WTC11 (cell line): Measurements from ENCODE around the gene SERP2. TPM values are rescaled to one million over a fixed set of nuclear protein-coding genes. Genes with fewer than 3 reads are reported as not detected.

Source experiments
- ATAC-seq: fragments of 200-7000 bp; cut with Tn5 transposase; 2 replicates; pipeline ENCODE4 v1.10.0; 2021; ENCODE audit warnings: mild to moderate bottlenecking, moderate library complexity
- CTCF ChIA-PET: fragments of 300-600 bp; sonication (Branson Sonifier 250); formaldehyde crosslinking; loops from one replicate; lab custom pipeline; 2021; ENCODE audit warnings: antibody characterized with exemption; lab: Charles Lee
- POLR2A ChIA-PET: fragments of 350-600 bp; sonication (Branson Sonifier 250); formaldehyde crosslinking; loops from one replicate; lab custom pipeline; 2021; ENCODE audit warnings: antibody characterized with exemption; lab: Charles Lee
- DNase-seq: peaks from one replicate; pipeline ENCODE4 v3.0.0; 2021; ENCODE audit warnings: low spot score
- H3K27ac Mint-ChIP-seq: 2 replicates; pipeline ENCODE4 v1.8.0; 2021; ENCODE audit warnings: mixed read lengths
- H3K27me3 Mint-ChIP-seq: 2 replicates; pipeline ENCODE4 v1.8.0; 2021; ENCODE audit warnings: low read depth, mild to moderate bottlenecking, moderate library complexity, mixed read lengths
- H3K36me3 Mint-ChIP-seq: 2 replicates; pipeline ENCODE4 v1.8.0; 2021; ENCODE audit warnings: mixed read lengths
- H3K4me1 Mint-ChIP-seq: 2 replicates; pipeline ENCODE4 v1.8.0; 2022; ENCODE audit warnings: mixed read lengths
- H3K4me3 Mint-ChIP-seq: 2 replicates; pipeline ENCODE4 v1.8.0; 2021; ENCODE audit warnings: mild to moderate bottlenecking, moderate library complexity, mixed read lengths
- H3K9me3 Mint-ChIP-seq: 2 replicates; pipeline ENCODE4 v1.8.0; 2021; ENCODE audit warnings: mixed read lengths
- CTCF ChIP-seq: fragments of 200-600 bp; IDR thresholded peaks from 2 replicates; pipeline ENCODE4 v1.8.0; 2022; ENCODE audit warnings: antibody characterized with exemption
- FOXJ3 ChIP-seq: sonication (generic); formaldehyde crosslinking; IDR thresholded peaks from 2 replicates; pipeline ENCODE4 v1.9.0; 2021; ENCODE audit warnings: missing genetic modification reagents, mild to moderate bottlenecking, borderline replicate concordance
- FOXP1 ChIP-seq: sonication (generic); formaldehyde crosslinking; IDR thresholded peaks from 2 replicates; pipeline ENCODE4 v1.8.0; 2022; ENCODE audit warnings: missing genetic modification reagents, mild to moderate bottlenecking, moderate library complexity, borderline replicate concordance
- JAZF1 ChIP-seq: fragments of 250-450 bp; sonication (Bioruptor Pico); IDR thresholded peaks from 2 replicates; pipeline ENCODE4 v1.9.0; 2021; ENCODE audit warnings: moderate library complexity, mild to moderate bottlenecking, inconsistent platforms
- MAX ChIP-seq: sonication (generic); formaldehyde crosslinking; IDR thresholded peaks from 2 replicates; pipeline ENCODE4 v1.8.0; 2022; ENCODE audit warnings: mild to moderate bottlenecking, missing genetic modification reagents
- NR2C2 ChIP-seq: sonication (generic); formaldehyde crosslinking; IDR thresholded peaks from 2 replicates; pipeline ENCODE4 v1.8.0; 2022; ENCODE audit warnings: mild to moderate bottlenecking, missing genetic modification reagents
- OVOL2 ChIP-seq: fragments of 250-450 bp; sonication (Bioruptor Pico); IDR thresholded peaks from 2 replicates; pipeline ENCODE4 v1.9.0; 2021; ENCODE audit warnings: mild to moderate bottlenecking, borderline replicate concordance
- ZNF121 ChIP-seq: sonication (generic); formaldehyde crosslinking; IDR thresholded peaks from 2 replicates; pipeline ENCODE4 v1.8.0; 2023; ENCODE audit warnings: missing genetic modification reagents
- ZNF263 ChIP-seq: sonication (generic); formaldehyde crosslinking; IDR thresholded peaks from 2 replicates; pipeline ENCODE4 v1.8.1; 2022; ENCODE audit warnings: low read depth, mild to moderate bottlenecking, moderate library complexity, missing genetic modification reagents
- total RNA-seq: library from RNA; stranded (reverse); gene quantifications from 3 replicates; pipeline ENCODE4 v1.2.3, GENCODE V29; 2021
- TF ChIP-seq, protein P1 (sequence below): fragments of 250-450 bp; sonication (Bioruptor Pico); IDR thresholded peaks from 2 replicates; pipeline ENCODE4 v1.9.0; 2021; ENCODE audit warnings: mild to moderate bottlenecking
- TF ChIP-seq, protein P2 (sequence below): sonication (generic); formaldehyde crosslinking; IDR thresholded peaks from 2 replicates; pipeline ENCODE4 v1.8.0; 2023; ENCODE audit warnings: mild to moderate bottlenecking, missing genetic modification reagents
- TF ChIP-seq, protein P3 (sequence below): sonication (generic); formaldehyde crosslinking; IDR thresholded peaks from 2 replicates; pipeline ENCODE4 v1.8.1; 2023; ENCODE audit warnings: mild to moderate bottlenecking, missing genetic modification reagents, moderate library complexity
- TF ChIP-seq, protein P4 (sequence below): sonication (generic); formaldehyde crosslinking; IDR thresholded peaks from 2 replicates; pipeline ENCODE4 v1.8.0; 2023; ENCODE audit warnings: missing genetic modification reagents
- TF ChIP-seq, protein P5 (sequence below): fragments of 250-450 bp; sonication (Bioruptor Pico); IDR thresholded peaks from 2 replicates; pipeline ENCODE4 v1.8.0; 2021; ENCODE audit warnings: mild to moderate bottlenecking

Gene SERP2
- total RNA-seq, 1 experiment from 2014 or later, result 1.2 TPM

DNA sequence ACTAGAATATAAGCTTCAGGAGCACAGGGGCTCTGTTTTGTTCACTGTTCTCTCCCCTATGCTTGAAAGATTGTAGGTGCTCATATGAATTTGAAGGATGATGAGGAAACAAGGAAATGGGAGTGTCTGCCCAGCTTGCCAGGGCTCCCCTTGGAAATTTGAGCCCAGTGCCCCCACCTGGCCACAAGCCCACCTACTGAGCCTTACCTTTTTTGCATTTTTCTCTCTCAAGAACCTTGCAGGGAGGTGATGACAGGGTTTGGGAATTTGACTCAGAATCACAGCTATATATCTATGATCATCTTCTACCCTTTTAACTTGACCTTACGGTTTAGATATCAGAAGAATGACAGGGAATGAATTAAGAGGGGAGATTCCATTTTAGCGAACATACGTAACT, 33.8 kb downstream of the SERP2 start:
- no peaks in the 10 kb centered on the region for H3K36me3 Mint-ChIP-seq
- TF ChIP-seq, protein P1, sequence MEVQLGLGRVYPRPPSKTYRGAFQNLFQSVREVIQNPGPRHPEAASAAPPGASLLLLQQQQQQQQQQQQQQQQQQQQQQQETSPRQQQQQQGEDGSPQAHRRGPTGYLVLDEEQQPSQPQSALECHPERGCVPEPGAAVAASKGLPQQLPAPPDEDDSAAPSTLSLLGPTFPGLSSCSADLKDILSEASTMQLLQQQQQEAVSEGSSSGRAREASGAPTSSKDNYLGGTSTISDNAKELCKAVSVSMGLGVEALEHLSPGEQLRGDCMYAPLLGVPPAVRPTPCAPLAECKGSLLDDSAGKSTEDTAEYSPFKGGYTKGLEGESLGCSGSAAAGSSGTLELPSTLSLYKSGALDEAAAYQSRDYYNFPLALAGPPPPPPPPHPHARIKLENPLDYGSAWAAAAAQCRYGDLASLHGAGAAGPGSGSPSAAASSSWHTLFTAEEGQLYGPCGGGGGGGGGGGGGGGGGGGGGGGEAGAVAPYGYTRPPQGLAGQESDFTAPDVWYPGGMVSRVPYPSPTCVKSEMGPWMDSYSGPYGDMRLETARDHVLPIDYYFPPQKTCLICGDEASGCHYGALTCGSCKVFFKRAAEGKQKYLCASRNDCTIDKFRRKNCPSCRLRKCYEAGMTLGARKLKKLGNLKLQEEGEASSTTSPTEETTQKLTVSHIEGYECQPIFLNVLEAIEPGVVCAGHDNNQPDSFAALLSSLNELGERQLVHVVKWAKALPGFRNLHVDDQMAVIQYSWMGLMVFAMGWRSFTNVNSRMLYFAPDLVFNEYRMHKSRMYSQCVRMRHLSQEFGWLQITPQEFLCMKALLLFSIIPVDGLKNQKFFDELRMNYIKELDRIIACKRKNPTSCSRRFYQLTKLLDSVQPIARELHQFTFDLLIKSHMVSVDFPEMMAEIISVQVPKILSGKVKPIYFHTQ (CRISPR knock-in tag), result no peak
- TF ChIP-seq, protein P2, sequence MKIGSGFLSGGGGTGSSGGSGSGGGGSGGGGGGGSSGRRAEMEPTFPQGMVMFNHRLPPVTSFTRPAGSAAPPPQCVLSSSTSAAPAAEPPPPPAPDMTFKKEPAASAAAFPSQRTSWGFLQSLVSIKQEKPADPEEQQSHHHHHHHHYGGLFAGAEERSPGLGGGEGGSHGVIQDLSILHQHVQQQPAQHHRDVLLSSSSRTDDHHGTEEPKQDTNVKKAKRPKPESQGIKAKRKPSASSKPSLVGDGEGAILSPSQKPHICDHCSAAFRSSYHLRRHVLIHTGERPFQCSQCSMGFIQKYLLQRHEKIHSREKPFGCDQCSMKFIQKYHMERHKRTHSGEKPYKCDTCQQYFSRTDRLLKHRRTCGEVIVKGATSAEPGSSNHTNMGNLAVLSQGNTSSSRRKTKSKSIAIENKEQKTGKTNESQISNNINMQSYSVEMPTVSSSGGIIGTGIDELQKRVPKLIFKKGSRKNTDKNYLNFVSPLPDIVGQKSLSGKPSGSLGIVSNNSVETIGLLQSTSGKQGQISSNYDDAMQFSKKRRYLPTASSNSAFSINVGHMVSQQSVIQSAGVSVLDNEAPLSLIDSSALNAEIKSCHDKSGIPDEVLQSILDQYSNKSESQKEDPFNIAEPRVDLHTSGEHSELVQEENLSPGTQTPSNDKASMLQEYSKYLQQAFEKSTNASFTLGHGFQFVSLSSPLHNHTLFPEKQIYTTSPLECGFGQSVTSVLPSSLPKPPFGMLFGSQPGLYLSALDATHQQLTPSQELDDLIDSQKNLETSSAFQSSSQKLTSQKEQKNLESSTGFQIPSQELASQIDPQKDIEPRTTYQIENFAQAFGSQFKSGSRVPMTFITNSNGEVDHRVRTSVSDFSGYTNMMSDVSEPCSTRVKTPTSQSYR, result no peak
- TF ChIP-seq, protein P3, sequence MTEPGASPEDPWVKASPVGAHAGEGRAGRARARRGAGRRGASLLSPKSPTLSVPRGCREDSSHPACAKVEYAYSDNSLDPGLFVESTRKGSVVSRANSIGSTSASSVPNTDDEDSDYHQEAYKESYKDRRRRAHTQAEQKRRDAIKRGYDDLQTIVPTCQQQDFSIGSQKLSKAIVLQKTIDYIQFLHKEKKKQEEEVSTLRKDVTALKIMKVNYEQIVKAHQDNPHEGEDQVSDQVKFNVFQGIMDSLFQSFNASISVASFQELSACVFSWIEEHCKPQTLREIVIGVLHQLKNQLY (CRISPR knock-in tag), result no peak
- no peak for TF ChIP-seq NR2C2 (CRISPR knock-in tag)
- TF ChIP-seq, protein P4, sequence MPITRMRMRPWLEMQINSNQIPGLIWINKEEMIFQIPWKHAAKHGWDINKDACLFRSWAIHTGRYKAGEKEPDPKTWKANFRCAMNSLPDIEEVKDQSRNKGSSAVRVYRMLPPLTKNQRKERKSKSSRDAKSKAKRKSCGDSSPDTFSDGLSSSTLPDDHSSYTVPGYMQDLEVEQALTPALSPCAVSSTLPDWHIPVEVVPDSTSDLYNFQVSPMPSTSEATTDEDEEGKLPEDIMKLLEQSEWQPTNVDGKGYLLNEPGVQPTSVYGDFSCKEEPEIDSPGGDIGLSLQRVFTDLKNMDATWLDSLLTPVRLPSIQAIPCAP (CRISPR knock-in tag), result no peak
- TF ChIP-seq MAX (CRISPR knock-in tag), result no peak
- no peak for TF ChIP-seq FOXJ3 (CRISPR knock-in tag)
- TF ChIP-seq ZNF121, result no peak
- TF ChIP-seq, protein P5, sequence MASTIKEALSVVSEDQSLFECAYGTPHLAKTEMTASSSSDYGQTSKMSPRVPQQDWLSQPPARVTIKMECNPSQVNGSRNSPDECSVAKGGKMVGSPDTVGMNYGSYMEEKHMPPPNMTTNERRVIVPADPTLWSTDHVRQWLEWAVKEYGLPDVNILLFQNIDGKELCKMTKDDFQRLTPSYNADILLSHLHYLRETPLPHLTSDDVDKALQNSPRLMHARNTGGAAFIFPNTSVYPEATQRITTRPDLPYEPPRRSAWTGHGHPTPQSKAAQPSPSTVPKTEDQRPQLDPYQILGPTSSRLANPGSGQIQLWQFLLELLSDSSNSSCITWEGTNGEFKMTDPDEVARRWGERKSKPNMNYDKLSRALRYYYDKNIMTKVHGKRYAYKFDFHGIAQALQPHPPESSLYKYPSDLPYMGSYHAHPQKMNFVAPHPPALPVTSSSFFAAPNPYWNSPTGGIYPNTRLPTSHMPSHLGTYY, result no peak
- TF ChIP-seq JAZF1, result no peak
- TF ChIP-seq CTCF, result no peak
- CTCF ChIA-PET, result interaction anchor here (0.5 to 1.5 kb wide), 4 partner anchors 9 to 28 kb away, joined by 3 to 6 read pairs (median 4); no protein-coding TSS in a partner anchor

DNA sequence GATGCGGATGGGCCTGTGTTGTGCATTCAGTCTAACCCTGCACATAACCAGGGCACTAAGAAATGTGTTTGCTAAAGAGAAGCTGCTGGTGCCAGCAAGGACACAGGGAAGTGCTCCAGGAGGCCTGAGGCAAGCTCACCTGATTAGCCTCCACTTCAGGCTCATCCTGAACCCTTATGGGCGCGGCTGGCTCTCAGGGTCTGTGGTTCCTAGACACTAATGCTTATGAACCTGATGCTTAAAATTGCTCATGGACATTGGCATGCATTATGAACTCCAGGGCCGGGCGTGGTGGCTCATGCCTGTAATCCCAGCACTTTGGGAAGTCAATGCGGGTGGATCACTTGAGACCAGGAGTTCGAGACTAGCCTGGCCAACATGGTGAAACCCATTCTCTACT, 34.3 kb downstream of the SERP2 start:
- Mint-ChIP-seq H3K4me1 (peaks cover 64% of the 10 kb centered on the region), H3K9me3 (peaks cover under 1% of the 10 kb centered on the region), H3K4me3 (no peak overlapping the region), H3K36me3 (peaks cover under 1% of the 10 kb centered on the region), H3K27ac (no peak overlapping the region), H3K27me3 (peaks cover 8% of the 10 kb centered on the region)
- no peak for TF ChIP-seq ZNF263 (CRISPR knock-in tag)
- TF ChIP-seq OVOL2 (CRISPR knock-in tag), result no peak
- TF ChIP-seq FOXP1 (CRISPR knock-in tag), result no peak
- ChIA-PET CTCF (interaction anchor here (0.6 to 1.0 kb wide), 2 partner anchors 10 to 13 kb away, joined by 3 to 6 read pairs; no protein-coding TSS in a partner anchor), POLR2A (interaction anchor here (1.4 kb wide), 1 partner anchor 29 kb away, joined by 6 read pairs; no protein-coding TSS in a partner anchor)
- ATAC-seq (no peak), DNase-seq (no peak)

More for the DNA sequence above, 33.8 kb downstream of the SERP2 start:
- Mint-ChIP-seq H3K4me1 (peaks cover 66% of the 10 kb centered on the region), H3K27ac (no peak overlapping the region), H3K4me3 (no peak overlapping the region), H3K9me3 (no peaks in the 10 kb centered on the region), H3K27me3 (peaks cover 4% of the 10 kb centered on the region)
- POLR2A ChIA-PET, result interaction anchor here (0.7 to 1.4 kb wide), 2 partner anchors 28 to 29 kb away, joined by 4 to 6 read pairs; no protein-coding TSS in a partner anchor
- no peak for ATAC-seq
- no peak for DNase-seq
